ENCODE data around the gene SSB.
"Not testable (repeated sequence)": the region's sequence is repeated elsewhere in the genome, so short reads cannot be mapped to it uniquely, and the experiment has no call there.

The SSB gene

GRCh38 chr2:169849710-169850109, 51.0 kb downstream of the SSB start:
- Histone ChIP-seq H3K79me2 (ENCODE audit: insufficient read depth, low read length) (peaks cover 3% of the 10 kb centered on the region; the same call in 1 of the 2 replicates), H3F3A (ENCODE audit: insufficient read depth, low read length) (no peaks in the 10 kb centered on the region), H3K4me1 (ENCODE audit: insufficient read depth, low read length, severe bottlenecking) (peaks cover 9% of the 10 kb centered on the region), H3K36me3 (ENCODE audit: insufficient read depth, low read length) (peaks cover 9% of the 10 kb centered on the region), H3K27ac (ENCODE audit: low read depth, low read length, poor library complexity, severe bottlenecking) (no peak overlapping the region), H3K9ac (ENCODE audit: low read length) (no peak overlapping the region), H3K4me2 (ENCODE audit: low read length) (no peak overlapping the region), H3K9me3 (ENCODE audit: low read length) (peaks cover 3% of the 10 kb centered on the region), H2AFZ (ENCODE audit: low read length) (no peak overlapping the region), H3K9me2 (ENCODE audit: low read depth, low read length) (no peaks in the 10 kb centered on the region), H3K27me3 (ENCODE audit: insufficient read depth, low read length) (no peaks in the 10 kb centered on the region), H4K20me1 (ENCODE audit: insufficient read depth, low read length) (no peaks in the 10 kb centered on the region), H3K4me3 (ENCODE audit: low read depth, low read length, poor library complexity, severe bottlenecking) (no peak overlapping the region)
- TF ChIP-seq EZH2 (IDR thresholded peaks at IDR 0.05; ENCODE audit: borderline replicate concordance, low read length) (no peak), CTCF (IDR thresholded peaks at IDR 0.05; ENCODE audit: low read length) (no peak)

- H2AFZ ChIP-seq (ENCODE audit: low read length): no peak overlapping the region
- no peak overlapping the region for H3K27ac ChIP-seq (ENCODE audit: low read depth, low read length, poor library complexity, severe bottlenecking)
- H3K4me3 ChIP-seq (ENCODE audit: low read depth, low read length, poor library complexity, severe bottlenecking): no peak overlapping the region
Observed at GRCh38 chr2:169853041-169853668, 54.5 kb downstream of the SSB start.

GRCh38 chr2:169855281-169856258, 56.9 kb downstream of the SSB start:
- H3K9me3 ChIP-seq (ENCODE audit: low read length); H3K36me3 ChIP-seq (ENCODE audit: insufficient read depth, low read length); H3K79me2 ChIP-seq (ENCODE audit: insufficient read depth, low read length); H4K20me1 ChIP-seq (ENCODE audit: insufficient read depth, low read length); H3K4me2 ChIP-seq (ENCODE audit: low read length); H3K4me1 ChIP-seq (ENCODE audit: insufficient read depth, low read length, severe bottlenecking); H3K4me3 ChIP-seq (ENCODE audit: low read depth, low read length, poor library complexity, severe bottlenecking); H3K9ac ChIP-seq (ENCODE audit: low read length); H3K27ac ChIP-seq (ENCODE audit: low read depth, low read length, poor library complexity, severe bottlenecking); H3K9me2 ChIP-seq (ENCODE audit: low read depth, low read length); H3F3A ChIP-seq (ENCODE audit: insufficient read depth, low read length); H3K27me3 ChIP-seq (ENCODE audit: insufficient read depth, low read length); H2AFZ ChIP-seq (ENCODE audit: low read length): not testable (repeated sequence)

More at GRCh38 chr2:169853041-169853668, 54.5 kb downstream of the SSB start:
- Histone ChIP-seq H3K9me3 (ENCODE audit: low read length) (peaks cover 3% of the 10 kb centered on the region), H3F3A (ENCODE audit: insufficient read depth, low read length) (no peaks in the 10 kb centered on the region), H3K4me2 (ENCODE audit: low read length) (no peak overlapping the region), H4K20me1 (ENCODE audit: insufficient read depth, low read length) (no peaks in the 10 kb centered on the region), H3K27me3 (ENCODE audit: insufficient read depth, low read length) (no peaks in the 10 kb centered on the region), H3K9ac (ENCODE audit: low read length) (no peak overlapping the region), H3K36me3 (ENCODE audit: insufficient read depth, low read length) (peaks cover 9% of the 10 kb centered on the region), H3K4me1 (ENCODE audit: insufficient read depth, low read length, severe bottlenecking) (peaks cover 9% of the 10 kb centered on the region), H3K9me2 (ENCODE audit: low read depth, low read length) (no peaks in the 10 kb centered on the region), H3K79me2 (ENCODE audit: insufficient read depth, low read length) (no peaks in the 10 kb centered on the region)
- no peak for TF ChIP-seq EZH2 (IDR thresholded peaks at IDR 0.05; ENCODE audit: borderline replicate concordance, low read length)
- TF ChIP-seq CTCF (IDR thresholded peaks at IDR 0.05; ENCODE audit: low read length): no peak
